Right lobe of liver (tissue), 6 donors: ENCODE results near the gene KAZN. TPM values are rescaled to one million over a fixed set of nuclear protein-coding genes. Genes with fewer than 3 reads are reported as not detected.
A peak's percentile ranks its signal among the peaks of the same experiment; 100 is the strongest.

Experiments
- ATAC-seq, 4 donors: fragments of 200-7000 bp; cut with Tn5 transposase; one replicate each; pipeline ENCODE4 v1.9.1; 2020; ENCODE audit warnings: mild to moderate bottlenecking in 4 of 4, moderate library complexity in 4 of 4
- DNase-seq, 3 donors: peaks; one replicate each; pipeline ENCODE4 v3.0.0-alpha.2; 2020
- H3K27ac ChIP-seq, 3 donors: fragments of 200-600 bp; one replicate each; pipeline ENCODE4 v1.8.0; 2022
- H3K27me3 ChIP-seq, 2 donors: fragments of 200-600 bp; one replicate each; pipeline ENCODE4 v1.8.0; 2022
- H3K36me3 ChIP-seq, 4 donors: fragments of 200-600 bp; sonication (generic) in 1 of 4; one replicate each; pipeline versions ENCODE4 v1.5.1 to v1.8.0; 2017 to 2022; ENCODE audit warnings: control low read depth in 1 of 4
- H3K4me1 ChIP-seq, 4 donors: fragments of 200-600 bp; sonication (generic) in 1 of 4; one replicate each; pipeline versions ENCODE4 v1.5.1 to v1.8.0; 2017 to 2022; ENCODE audit warnings: control low read depth in 1 of 4
- H3K4me3 ChIP-seq, 3 donors: fragments of 200-600 bp; one replicate each; pipeline ENCODE4 v1.8.0; 2022
- H3K9me3 ChIP-seq, 4 donors: fragments of 200-600 bp; sonication (generic) in 1 of 4; one replicate each; pipeline versions ENCODE4 v1.5.1 to v1.8.0; 2017 to 2022; ENCODE audit warnings: control low read depth in 1 of 4
- CTCF ChIP-seq, 4 donors: fragments of 200-600 bp in 3 of 4; fragments of 450-650 bp in 1 of 4; IDR thresholded peaks; one replicate each; pipeline versions ENCODE4 v1.5.1 to v1.8.0; 2016 to 2022; ENCODE audit warnings: antibody characterized with exemption in 4 of 4, mild to moderate bottlenecking in 2 of 4
- POLR2A ChIP-seq: fragments of 450-650 bp; IDR thresholded peaks from one replicate; pipeline ENCODE4 v1.6.1; 2017; ENCODE audit warnings: antibody characterized with exemption, mild to moderate bottlenecking
- WGBS: methylation state at CpG from one replicate; pipeline ENCODE4 v1.1.6; 2018; ENCODE audit warnings: low coverage, low lambda C conversion rate; ENCODE audit not compliant: insufficient coverage; ENCODE audit errors: missing lambda C conversion rate; 5-methylcytosine and 5-hydroxymethylcytosine counted together
- intact Hi-C, 2 donors: fragments of 100-400 bp; cut with DNase I; formaldehyde crosslinking; loops; one replicate each; pipeline versions ENCODE4 v1.11.2 to v1.14.1; 2022
- total RNA-seq, 6 experiments: library from RNA; depleted of rRNA in 2 of 6; stranded (reverse); fragments of >200 nt in 2 of 6; fragmentation: NEBNext Ultra II Directional in 3 of 6; extraction: Animal tissue kit (Norgen Biotek cat#: 25700) in 3 of 6; gene quantifications; one replicate each; pipeline versions ENCODE4 v1.1.0 to v1.2.4, GENCODE V29; 2016 to 2023
- donor health status: DM: no; HTN: yes; CAD: no.
- donor health status: DM: no; HTN: no; CAD: no.
- donor health status: DM: no; HTN: no; CAD: no.
- donor health status: DM: no; HTN: yes; CAD: no.
- donor health status: DM: no; HTN: yes; CAD: no.

Gene KAZN
- total RNA-seq, 6 experiments from 2014 or later = 1.5 to 7.2 (median 2.7) TPM

GRCh38 chr1:14930247-14930965, 331.9 kb downstream of the KAZN start:
- intact Hi-C loops = no loop called here
- Histone ChIP-seq H3K4me3 (peak overlapping the region in 1 of 3 donors; percentile 9), H3K4me1 (peaks cover 0 to 6% (median 0%) of the 10 kb centered on the region in 4 donors), H3K27me3 (peaks cover 0 to under 1% of the 10 kb centered on the region in 2 donors), H3K27ac (peak overlapping the region in 2 of 3 donors; percentile 13 to 43), H3K9me3 (no peaks in the 10 kb centered on the region), H3K36me3 (no peaks in the 10 kb centered on the region)
- peak in 2 of 4 donors; percentile 9 to 34 for ATAC-seq
- DNase-seq = no peak
- TF ChIP-seq CTCF (IDR thresholded peaks at IDR 0.05) (no peak), POLR2A (no peak)
- 45% methylated on average over 6 of the region's 15 CpGs for WGBS

GRCh38 chr1:14932034-14932638, 333.7 kb downstream of the KAZN start:
- no peak overlapping the region for H3K4me3 ChIP-seq
- H3K27ac ChIP-seq = no peak overlapping the region
- DNase-seq = no peak
- 70% methylated on average over 6 of the region's 18 CpGs for WGBS
- ATAC-seq = no peak
- no peaks in the 10 kb centered on the region for H3K9me3 ChIP-seq
- H3K36me3 ChIP-seq = no peaks in the 10 kb centered on the region
- peaks cover 0 to 6% (median 0%) of the 10 kb centered on the region in 4 donors for H3K4me1 ChIP-seq
- intact Hi-C loops = no loop called here
- H3K27me3 ChIP-seq = no peaks in the 10 kb centered on the region
- no peak for TF ChIP-seq CTCF (IDR thresholded peaks at IDR 0.05)
- no peak for TF ChIP-seq POLR2A

GRCh38 chr1:14934867-14935266, 336.4 kb downstream of the KAZN start:
- 43% methylated on average over 1 of the region's 7 CpGs for WGBS
- Histone ChIP-seq H3K27me3 (no peaks in the 10 kb centered on the region), H3K27ac (no peak overlapping the region), H3K4me3 (no peak overlapping the region), H3K36me3 (no peaks in the 10 kb centered on the region), H3K9me3 (no peaks in the 10 kb centered on the region), H3K4me1 (no peaks in the 10 kb centered on the region)
- intact Hi-C loops = no loop called here
- no peak for ATAC-seq
- no peak for DNase-seq
- TF ChIP-seq CTCF (IDR thresholded peaks at IDR 0.05) (no peak), POLR2A (no peak)

GRCh38 chr1:14936815-14937214, 338.3 kb downstream of the KAZN start:
- H3K9me3 ChIP-seq = no peaks in the 10 kb centered on the region
- intact Hi-C loops = no loop called here
- H3K27ac ChIP-seq = no peak overlapping the region
- no peaks in the 10 kb centered on the region for H3K4me1 ChIP-seq
- H3K4me3 ChIP-seq = no peak overlapping the region
- 60% methylated on average over 2 of the region's 6 CpGs for WGBS
- TF ChIP-seq CTCF (IDR thresholded peaks at IDR 0.05) (no peak), POLR2A (no peak)
- ATAC-seq (no peak), DNase-seq (no peak)
- no peaks in the 10 kb centered on the region for H3K36me3 ChIP-seq
- H3K27me3 ChIP-seq = no peaks in the 10 kb centered on the region
